B cell (primary cell): ENCODE results near the gene MIF. TPM values are rescaled to one million over a fixed set of nuclear protein-coding genes. Genes with fewer than 3 reads are reported as not detected.

ENCODE experiments used
- ATAC-seq: fragments of 200-7000 bp; cut with Tn5 transposase; one replicate; pipeline ENCODE4 v1.10.0; 2021; ENCODE audit warnings: low read depth, mild to moderate bottlenecking, moderate number of reproducible peaks, moderate library complexity
- CTCF ChIA-PET: fragments of 350-600 bp; sonication (Branson Sonifier 250); formaldehyde crosslinking; loops from one replicate; lab custom pipeline; 2021; ENCODE audit warnings: antibody characterized with exemption, inconsistent platforms; lab: Charles Lee
- POLR2A ChIA-PET: fragments of 350-600 bp; sonication (Branson Sonifier 250); formaldehyde crosslinking; loops from one replicate; lab custom pipeline; 2021; ENCODE audit warnings: antibody characterized with exemption; lab: Charles Lee
- DNase-seq: peaks from one replicate; pipeline ENCODE4 v3.0.0; 2013
- H2AFZ ChIP-seq: 2 replicates; pipeline ENCODE4 v1.6.1; 2012; ENCODE audit warnings: mild to moderate bottlenecking, low read depth, low read length; ENCODE audit not compliant: insufficient read depth, poor library complexity, severe bottlenecking
- H3K27ac ChIP-seq, 2 donors: 1 replicate in 1 of 2; 2 replicates in 1 of 2; pipeline ENCODE4 v1.5.1; 2012 to 2013; ENCODE audit warnings: low read length in 2 of 2, mild to moderate bottlenecking in 2 of 2, moderate library complexity in 1 of 2
- H3K27me3 ChIP-seq, 4 experiments: fragments of 200-600 bp in 1 of 4; sonication (generic) in 1 of 4; replicated peaks in 1 of 4; 1 replicate in 2 of 4; 2 replicates in 2 of 4; pipeline versions ENCODE4 v1.6.1 to v1.7.0; 2013 to 2016; ENCODE audit warnings: low read length in 3 of 4, mild to moderate bottlenecking in 2 of 4, mixed read lengths in 1 of 4, moderate library complexity in 1 of 4; ENCODE audit not compliant: insufficient read depth in 4 of 4, control insufficient read depth in 3 of 4; ENCODE audit errors: control extremely low read depth in 1 of 4
- H3K36me3 ChIP-seq, 2 experiments: replicated peaks in 1 of 2; 1 replicate in 1 of 2; 2 replicates in 1 of 2; pipeline versions ENCODE4 v1.6.1 to v1.7.1; 2013; ENCODE audit warnings: low read length in 1 of 2; ENCODE audit not compliant: insufficient read depth in 2 of 2, control insufficient read depth in 1 of 2; ENCODE audit errors: control extremely low read depth in 1 of 2, extremely low read depth in 1 of 2
- H3K4me1 ChIP-seq, 2 donors: fragments of 200-600 bp in 1 of 2; sonication (generic) in 1 of 2; 1 replicate in 1 of 2; 2 replicates in 1 of 2; pipeline versions ENCODE4 v1.5.1 to v1.6.1; 2013 to 2017; ENCODE audit warnings: low read length in 2 of 2; ENCODE audit not compliant: control insufficient read depth in 2 of 2, insufficient read depth in 2 of 2
- H3K4me2 ChIP-seq: replicated peaks from 2 replicates; pipeline ENCODE3; 2012; ENCODE audit warnings: mild to moderate bottlenecking, low read depth, low read length; ENCODE audit not compliant: poor library complexity, severe bottlenecking
- H3K4me3 ChIP-seq, 5 experiments: fragments of 200-600 bp in 1 of 5; sonication (generic) in 1 of 5; 1 replicate in 3 of 5; 2 replicates in 2 of 5; pipeline versions ENCODE4 v1.5.1 to v1.7.0; 2011 to 2016; ENCODE audit warnings: low read length in 4 of 5, mild to moderate bottlenecking in 4 of 5, low read depth in 2 of 5, control low read depth in 1 of 5, moderate library complexity in 1 of 5; ENCODE audit not compliant: insufficient read depth in 1 of 5; ENCODE audit errors: control extremely low read depth in 1 of 5, extremely low read depth in 1 of 5
- H3K79me2 ChIP-seq: fragments of 200-600 bp; sonication (generic); one replicate; pipeline ENCODE4 v1.6.0; 2016; ENCODE audit warnings: low read length; ENCODE audit not compliant: control insufficient read depth, insufficient read depth
- H3K9ac ChIP-seq: fragments of 200-600 bp; sonication (generic); 2 replicates; pipeline ENCODE4 v1.6.1; 2017; ENCODE audit warnings: mild to moderate bottlenecking, low read length, moderate library complexity
- H3K9me3 ChIP-seq, 3 donors: one replicate each; pipeline versions ENCODE4 v1.6.1 to v1.7.1; 2013; ENCODE audit warnings: low read length in 2 of 3; ENCODE audit not compliant: control insufficient read depth in 2 of 3, insufficient read depth in 1 of 3; ENCODE audit errors: control extremely low read depth in 1 of 3
- H4K20me1 ChIP-seq: 2 replicates; pipeline ENCODE4 v1.6.0; 2012; ENCODE audit warnings: mild to moderate bottlenecking, low read length; ENCODE audit not compliant: insufficient read depth, control insufficient read depth, poor library complexity, severe bottlenecking
- H3K27ac Mint-ChIP-seq: one replicate; pipeline ENCODE4 v1.8.0; 2021; ENCODE audit warnings: mixed read lengths
- H3K27me3 Mint-ChIP-seq: one replicate; pipeline ENCODE4 v1.8.0; 2021; ENCODE audit warnings: mixed read lengths
- H3K4me1 Mint-ChIP-seq: one replicate; pipeline ENCODE4 v1.8.0; 2021; ENCODE audit warnings: mixed read lengths
- H3K4me3 Mint-ChIP-seq: one replicate; pipeline ENCODE4 v1.8.0; 2021; ENCODE audit warnings: mixed read lengths
- H3K9me3 Mint-ChIP-seq: one replicate; pipeline ENCODE4 v1.8.0; 2022; ENCODE audit warnings: mixed read lengths; ENCODE audit not compliant: insufficient read depth
- EZH2 ChIP-seq: IDR thresholded peaks from 2 replicates; pipeline ENCODE4 v1.6.1; 2012; ENCODE audit warnings: borderline replicate concordance, low read depth, mild to moderate bottlenecking, moderate library complexity, low read length; ENCODE audit not compliant: insufficient read depth, poor library complexity, severe bottlenecking
- WGBS: methylation state at CpG from one replicate; pipeline ENCODE4 v1.1.5; 2013; ENCODE audit warnings: missing lambda C conversion rate; ENCODE audit not compliant: insufficient coverage; 5-methylcytosine and 5-hydroxymethylcytosine counted together
- intact Hi-C: fragments of 100-400 bp; cut with micrococcal nuclease; formaldehyde crosslinking; loops from one replicate; pipeline ENCODE4 v1.10.0; 2022
- polyA plus RNA-seq: library from polyadenylated mRNA; depleted of rRNA; stranded (reverse); fragments of >200 nt; gene quantifications from 2 replicates; pipeline ENCODE4 v1.2.3, GENCODE V29; 2012
- total RNA-seq, 2 donors: library from RNA; stranded (reverse); fragments of 120-200 nt in 1 of 2; gene quantifications; 1 replicate in 1 of 2; 2 replicates in 1 of 2; pipeline versions ENCODE4 v1.2.3 to v1.2.4, GENCODE V29; 2013 to 2022
- TF ChIP-seq, protein P1 (sequence below): fragments of 200-600 bp; IDR thresholded peaks from one replicate; pipeline ENCODE4 v1.8.0; 2022; ENCODE audit warnings: antibody characterized with exemption, mild to moderate bottlenecking

MIF gene
- total and polyA plus RNA-seq, 2 donors (not counting 1 experiment from before 2014, with no cell fraction given) = 143 to 272 TPM

DNA sequence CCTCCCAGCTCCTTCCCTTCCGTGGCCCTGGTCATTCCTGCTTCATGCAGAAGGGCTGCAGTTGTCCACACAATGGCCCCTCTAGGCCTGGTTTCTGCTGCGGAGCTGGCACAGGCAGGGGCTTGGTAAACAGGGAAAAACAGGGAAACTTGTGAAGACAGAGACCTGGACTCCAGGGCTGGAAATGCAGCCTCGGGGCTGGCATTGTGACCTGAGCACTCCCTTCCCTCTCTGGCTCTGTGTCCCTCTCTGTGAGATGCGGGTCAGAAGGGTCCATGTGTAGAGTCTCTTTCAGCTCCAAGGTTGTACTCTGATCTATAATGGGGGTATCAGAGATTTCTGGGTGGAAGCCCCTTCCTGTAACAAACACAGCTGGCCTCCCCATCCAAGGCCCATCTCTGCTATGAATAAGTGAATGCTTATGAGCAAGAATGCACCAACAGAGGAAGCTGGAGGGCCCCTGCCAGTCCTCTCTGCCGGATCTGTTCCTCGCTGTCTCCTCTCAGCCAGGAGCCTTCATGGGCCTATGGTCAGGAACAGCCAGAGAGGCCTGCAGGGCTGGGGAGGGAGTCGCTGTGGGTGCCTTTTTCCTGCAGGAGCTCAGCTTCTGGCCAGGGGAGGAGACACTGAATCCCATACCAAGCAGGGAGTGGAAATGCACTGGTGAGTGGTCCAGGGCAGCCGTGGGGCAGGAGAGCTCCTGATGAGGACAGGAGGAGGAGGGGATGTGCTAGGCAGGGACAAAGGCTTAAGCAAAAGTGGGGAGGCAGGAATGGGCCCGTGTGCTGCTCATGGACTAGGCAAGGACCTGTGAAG is 48.7 kb upstream of the MIF start:
- peak overlapping the region; percentile 79 for H3K4me3 Mint-ChIP-seq

More for the DNA sequence above, 48.7 kb upstream of the MIF start:
- no peaks in the 10 kb centered on the region for H3K27me3 Mint-ChIP-seq
- H3K36me3 ChIP-seq = no peaks in the 10 kb centered on the region
- H3K79me2 ChIP-seq = peaks cover 10% of the 10 kb centered on the region
- no peaks in the 10 kb centered on the region for H4K20me1 ChIP-seq
- intact Hi-C loops = loop anchor here (5.0 to 10.0 kb wide), 3 partner anchors 218 to 701 kb away; partner anchors contain the start of genes RAB36 and RSPH14
- peak overlapping the region; percentile 75 for H3K4me2 ChIP-seq
- no peaks in the 10 kb centered on the region for H3K27me3 ChIP-seq
- peaks cover 54 to 84% of the 10 kb centered on the region in 2 donors for H3K4me1 ChIP-seq
- peak overlapping the region; percentile 47 for H3K9ac ChIP-seq
- no peaks in the 10 kb centered on the region for H3K9me3 Mint-ChIP-seq
- WGBS = 71% methylated on average over 6 of the region's 9 CpGs
- ChIA-PET CTCF (interaction anchor here (0.7 to 9.7 kb wide), 18 partner anchors 9 to 257 kb away, joined by 3 to 183 read pairs (median 4); partner anchors contain the start of genes CHCHD10, MIF, MMP11 and SLC2A11), POLR2A (interaction anchor here (1.0 to 4.5 kb wide), 14 partner anchors 10 to 109 kb away, joined by 3 to 50 read pairs (median 6); partner anchors contain the start of genes CHCHD10, MIF, MMP11 and SLC2A11)
- H3K9me3 ChIP-seq = peaks cover 0 to 5% (median 0%) of the 10 kb centered on the region in 3 donors
- peak overlapping the region in 1 of 5 experiments; percentile 1 for H3K4me3 ChIP-seq
- DNase-seq (no peak), ATAC-seq (no peak)
- no peak overlapping the region for H2AFZ ChIP-seq
- H3K27ac Mint-ChIP-seq = peak overlapping the region; percentile 98
- TF ChIP-seq EZH2 = no peak
- TF ChIP-seq, protein P1, sequence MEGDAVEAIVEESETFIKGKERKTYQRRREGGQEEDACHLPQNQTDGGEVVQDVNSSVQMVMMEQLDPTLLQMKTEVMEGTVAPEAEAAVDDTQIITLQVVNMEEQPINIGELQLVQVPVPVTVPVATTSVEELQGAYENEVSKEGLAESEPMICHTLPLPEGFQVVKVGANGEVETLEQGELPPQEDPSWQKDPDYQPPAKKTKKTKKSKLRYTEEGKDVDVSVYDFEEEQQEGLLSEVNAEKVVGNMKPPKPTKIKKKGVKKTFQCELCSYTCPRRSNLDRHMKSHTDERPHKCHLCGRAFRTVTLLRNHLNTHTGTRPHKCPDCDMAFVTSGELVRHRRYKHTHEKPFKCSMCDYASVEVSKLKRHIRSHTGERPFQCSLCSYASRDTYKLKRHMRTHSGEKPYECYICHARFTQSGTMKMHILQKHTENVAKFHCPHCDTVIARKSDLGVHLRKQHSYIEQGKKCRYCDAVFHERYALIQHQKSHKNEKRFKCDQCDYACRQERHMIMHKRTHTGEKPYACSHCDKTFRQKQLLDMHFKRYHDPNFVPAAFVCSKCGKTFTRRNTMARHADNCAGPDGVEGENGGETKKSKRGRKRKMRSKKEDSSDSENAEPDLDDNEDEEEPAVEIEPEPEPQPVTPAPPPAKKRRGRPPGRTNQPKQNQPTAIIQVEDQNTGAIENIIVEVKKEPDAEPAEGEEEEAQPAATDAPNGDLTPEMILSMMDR = no peak
- H3K4me1 Mint-ChIP-seq = peaks cover 86% of the 10 kb centered on the region
- peak overlapping the region; percentile 73 to 82 for H3K27ac ChIP-seq
